NCI-H82 treated with DMSO at 0.1 percent for 48 hours (cell line): ENCODE measurements around the gene IRS1.
"Not testable (repeated sequence)": the region's sequence is repeated elsewhere in the genome, so short reads cannot be mapped to it uniquely, and the experiment has no call there.

ENCODE experiments used
- DNase-seq: peaks from one replicate; lab custom pipeline; 2025; ENCODE audit not compliant: unreplicated experiment; lab: John Stamatoyannopoulos, UW

The IRS1 gene

GRCh38 chr2:226799211-226799975 lies at the start of gene IRS1:
Gene IRS1 (minus strand): TSS chr2:226799820. CDS start chr2:226798738, 1,082 bp downstream.
- DNase-seq, result peak; percentile 55

- no peak for DNase-seq
Observed at GRCh38 chr2:226849349-226849748, 49.7 kb upstream of the IRS1 start.

- no peak for DNase-seq
Observed at GRCh38 chr2:226847511-226847910, 47.9 kb upstream of the IRS1 start.

- DNase-seq, result no peak
Observed at GRCh38 chr2:226847090-226847489, 47.5 kb upstream of the IRS1 start.

GRCh38 chr2:226845386-226846116 lies 45.9 kb upstream of the IRS1 start:
- DNase-seq, result no peak

GRCh38 chr2:226843001-226843400 lies 43.4 kb upstream of the IRS1 start:
- not testable (repeated sequence) for DNase-seq

GRCh38 chr2:226839951-226840350 lies 40.3 kb upstream of the IRS1 start:
- DNase-seq, result peak; percentile 75

- DNase-seq, result no peak
Observed at GRCh38 chr2:226839161-226839560, 39.5 kb upstream of the IRS1 start.

- no peak for DNase-seq
Observed at GRCh38 chr2:226838722-226839121, 39.1 kb upstream of the IRS1 start.

- no peak for DNase-seq
Observed at GRCh38 chr2:226837787-226838603, 38.4 kb upstream of the IRS1 start.

GRCh38 chr2:226837334-226837733 lies 37.7 kb upstream of the IRS1 start:
- no peak for DNase-seq

- DNase-seq, result no peak
Observed at GRCh38 chr2:226836548-226836885, 36.9 kb upstream of the IRS1 start.

- DNase-seq, result peak; percentile 73
Observed at GRCh38 chr2:226835796-226836547, 36.4 kb upstream of the IRS1 start, which contains the start of gene RHBDD1. Gene RHBDD1 (plus strand): TSS chr2:226836054. CDS start chr2:226864694, 28,640 bp downstream.

- DNase-seq, result no peak
Observed at GRCh38 chr2:226835420-226835795, 35.8 kb upstream of the IRS1 start.

- DNase-seq, result not testable (repeated sequence)
Observed at GRCh38 chr2:226834880-226835279, 35.3 kb upstream of the IRS1 start.

GRCh38 chr2:226832061-226832460 lies 32.4 kb upstream of the IRS1 start:
- DNase-seq, result no peak

GRCh38 chr2:226831266-226831665 lies 31.6 kb upstream of the IRS1 start:
- no peak for DNase-seq

GRCh38 chr2:226829721-226830631 lies 30.4 kb upstream of the IRS1 start:
- no peak for DNase-seq

GRCh38 chr2:226828191-226828590 lies 28.6 kb upstream of the IRS1 start:
- no peak for DNase-seq

GRCh38 chr2:226825056-226825455 lies 25.4 kb upstream of the IRS1 start:
- DNase-seq, result no peak
